HEK293T (cell line): Measurements from ENCODE around the gene NUDT7.

Experiments
- CTBP1 ChIP-seq: fragments of 450-650 bp; IDR thresholded peaks from 2 replicates; pipeline ENCODE4 v1.6.1; 2016; ENCODE audit warnings: borderline replicate concordance
- ELF4 ChIP-seq: fragments of 450-650 bp; IDR thresholded peaks from 2 replicates; pipeline ENCODE4 v1.6.1; 2017; ENCODE audit warnings: antibody characterized with exemption
- FOXK2 ChIP-seq: fragments of 450-650 bp; IDR thresholded peaks from 2 replicates; pipeline ENCODE4 v1.6.1; 2016; ENCODE audit warnings: mild to moderate bottlenecking
- L3MBTL2 ChIP-seq: fragments of 450-650 bp; conservative IDR thresholded peaks from 2 replicates; pipeline ENCODE4 v1.6.1; 2016; ENCODE audit warnings: mild to moderate bottlenecking
- SP1 ChIP-seq: fragments of 450-650 bp; IDR thresholded peaks from 2 replicates; pipeline ENCODE4 v1.6.1; 2017

DNA sequence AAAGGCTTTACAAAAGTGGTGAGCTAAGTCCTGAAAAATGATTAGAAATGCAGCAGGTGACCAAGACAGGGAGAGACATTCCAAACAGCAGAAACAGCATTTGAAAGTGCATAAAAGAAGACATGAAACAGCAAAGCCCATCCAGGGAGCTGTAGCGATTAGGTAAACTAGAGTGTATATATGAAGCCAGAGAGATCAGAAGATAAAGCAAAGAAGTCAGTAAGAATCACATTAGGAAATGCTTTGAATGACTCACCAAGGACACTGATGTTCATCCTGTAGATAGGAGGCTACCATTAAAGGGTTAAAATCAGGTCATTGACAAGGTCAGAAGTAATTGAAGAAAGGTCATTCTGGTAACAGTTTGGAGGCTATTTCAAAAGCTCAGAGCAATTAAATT, 38.5 kb downstream of the NUDT7 start:
- TF ChIP-seq L3MBTL2 (no peak), FOXK2 (no peak), SP1 (no peak), CTBP1 (no peak), ELF4 (no peak)
